Transverse colon (tissue), 4 donors: ENCODE measurements around the gene PRSS35. TPM values are rescaled to one million over a fixed set of nuclear protein-coding genes. Genes with fewer than 3 reads are reported as not detected.
"Not testable (repeated sequence)": the region's sequence is repeated elsewhere in the genome, so short reads cannot be mapped to it uniquely, and the experiment has no call there.

Experiments used
- DNase-seq: peaks from one replicate; pipeline ENCODE4 v3.0.0-alpha.2; 2019
- H3K27ac ChIP-seq, 4 donors: fragments of 200-600 bp; sonication (generic); 2 replicates each; pipeline ENCODE4 v1.5.1; 2016 to 2018; ENCODE audit warnings: inconsistent platforms in 4 of 4
- H3K27me3 ChIP-seq: fragments of 200-600 bp; sonication (generic); 2 replicates; pipeline ENCODE4 v1.5.1; 2017; ENCODE audit warnings: inconsistent platforms
- H3K36me3 ChIP-seq, 4 donors: fragments of 200-600 bp; sonication (generic); 2 replicates each; pipeline ENCODE4 v1.5.1; 2017 to 2019; ENCODE audit warnings: inconsistent platforms in 4 of 4
- H3K4me1 ChIP-seq, 4 donors: fragments of 200-600 bp; sonication (generic); 2 replicates each; pipeline ENCODE4 v1.5.1; 2017 to 2020; ENCODE audit warnings: inconsistent platforms in 4 of 4
- H3K4me3 ChIP-seq, 4 donors: fragments of 200-600 bp; sonication (generic); 1 replicate in 1 of 4; 2 replicates in 3 of 4; pipeline versions ENCODE4 v1.5.1 to v1.6.1; 2017 to 2019; ENCODE audit warnings: inconsistent platforms in 4 of 4
- H3K9me3 ChIP-seq, 2 donors: fragments of 200-600 bp; sonication (generic); 2 replicates each; pipeline ENCODE4 v1.5.1; 2017 to 2019; ENCODE audit warnings: inconsistent platforms in 2 of 2
- CTCF ChIP-seq, 5 experiments: fragments of 200-600 bp in 3 of 5; fragments of 450-650 bp in 2 of 5; sonication (generic) in 3 of 5; IDR thresholded peaks; 1 replicate in 2 of 5; 2 replicates in 3 of 5; pipeline ENCODE4 v1.5.1; 2016 to 2017; ENCODE audit warnings: antibody characterized with exemption in 5 of 5, inconsistent platforms in 3 of 5, mild to moderate bottlenecking in 2 of 5, moderate library complexity in 1 of 5
- EP300 ChIP-seq: sonication (generic); formaldehyde crosslinking; IDR thresholded peaks from one replicate; pipeline ENCODE4 v1.6.1; 2017; ENCODE audit warnings: antibody characterized with exemption, low read depth
- POLR2A ChIP-seq: fragments of 450-650 bp; IDR thresholded peaks from one replicate; pipeline ENCODE4 v1.6.1; 2016; ENCODE audit warnings: antibody characterized with exemption, mild to moderate bottlenecking, moderate library complexity
- POLR2AphosphoS5 ChIP-seq, 3 donors: sonication (generic); formaldehyde crosslinking; IDR thresholded peaks; one replicate each; pipeline ENCODE4 v1.6.1; 2016; ENCODE audit warnings: antibody characterized with exemption in 3 of 3
- WGBS, 2 donors: methylation state at CpG; one replicate each; pipeline ENCODE4 v1.1.5; 2018; ENCODE audit warnings: low coverage in 1 of 2; 5-methylcytosine and 5-hydroxymethylcytosine counted together
- in situ Hi-C, 4 donors: fragments of 200-750 bp; cut with MboI; loops; one replicate each; pipeline versions ENCODE4 v1.15.0 to v1.15.1; 2017; ENCODE audit warnings: low sequenced_read_pairs in 3 of 4, low pct_ligation_motif_present in 1 of 4, low pct_unique_long_range_greater_than_20kb in 1 of 4
- intact Hi-C: fragments of 100-400 bp; cut with DNase I; formaldehyde crosslinking; loops from one replicate; pipeline ENCODE4 v1.15.1; 2023; ENCODE audit warnings: low total_unique reads
- total RNA-seq, 4 donors: library from RNA; depleted of rRNA; stranded (reverse); fragments of >200 nt; gene quantifications; one replicate each; pipeline ENCODE4 v1.1.0, GENCODE V29; 2016

Gene PRSS35
- total RNA-seq, 4 donors from 2014 or later = not detected

- H3K9me3 ChIP-seq = no peaks in the 10 kb centered on the region
- 80 to 91% methylated on average over 1 of the region's 1 CpG for WGBS, 2 donors
- H3K27ac ChIP-seq = no peak overlapping the region
- TF ChIP-seq POLR2AphosphoS5 (IDR thresholded peaks at IDR 0.05) = no peak
- no peak for TF ChIP-seq POLR2A
- TF ChIP-seq CTCF (IDR thresholded peaks at IDR 0.05) = no peak
- no peak for TF ChIP-seq EP300
- intact Hi-C loops = no loop called here
- no peaks in the 10 kb centered on the region for H3K27me3 ChIP-seq
- DNase-seq = no peak
- no peak overlapping the region for H3K4me3 ChIP-seq
- H3K36me3 ChIP-seq = no peaks in the 10 kb centered on the region
- H3K4me1 ChIP-seq = no peaks in the 10 kb centered on the region
- in situ Hi-C loops = no loop called here
These were observed 31.9 kb upstream of the PRSS35 start for GRCh38 chr6:83480470-83480869.

GRCh38 chr6:83481938-83482337 lies 30.4 kb upstream of the PRSS35 start:
- H3K27ac ChIP-seq, H3K4me3 ChIP-seq, DNase-seq, H3K4me1 ChIP-seq, H3K9me3 ChIP-seq, intact Hi-C loops, H3K27me3 ChIP-seq, H3K36me3 ChIP-seq, in situ Hi-C loops: not testable (repeated sequence)
- 98 to 100% methylated on average over 1 of the region's 1 CpG for WGBS, 2 donors

GRCh38 chr6:83488448-83488847 lies 23.9 kb upstream of the PRSS35 start:
- intact Hi-C loops (no loop called here), in situ Hi-C loops (no loop called here)
- H3K4me3 ChIP-seq = no peak overlapping the region

GRCh38 chr6:83488861-83489260 lies 23.5 kb upstream of the PRSS35 start:
- Histone ChIP-seq H3K27ac (no peak overlapping the region), H3K27me3 (no peaks in the 10 kb centered on the region), H3K9me3 (no peaks in the 10 kb centered on the region), H3K4me3 (no peak overlapping the region), H3K4me1 (no peaks in the 10 kb centered on the region), H3K36me3 (no peaks in the 10 kb centered on the region)
- TF ChIP-seq EP300 (no peak), POLR2AphosphoS5 (IDR thresholded peaks at IDR 0.05) (no peak), CTCF (IDR thresholded peaks at IDR 0.05) (no peak)
- in situ Hi-C loops (no loop called here), intact Hi-C loops (no loop called here)
- DNase-seq = no peak
- WGBS, 2 donors = 33 to 81% methylated on average over 1 to 4 of the region's 4 CpGs

More at GRCh38 chr6:83488448-83488847, 23.9 kb upstream of the PRSS35 start:
- Histone ChIP-seq H3K27me3 (no peaks in the 10 kb centered on the region), H3K9me3 (no peaks in the 10 kb centered on the region), H3K27ac (no peak overlapping the region), H3K36me3 (no peaks in the 10 kb centered on the region), H3K4me1 (no peaks in the 10 kb centered on the region)
- TF ChIP-seq POLR2AphosphoS5 (IDR thresholded peaks at IDR 0.05) (no peak), EP300 (no peak), POLR2A (no peak), CTCF (IDR thresholded peaks at IDR 0.05) (no peak)
- WGBS, 2 donors = 50 to 63% methylated on average over 2 of the region's 2 CpGs
- DNase-seq = no peak

- WGBS, 2 donors = 62 to 94% methylated on average over 2 of the region's 2 CpGs
- Histone ChIP-seq H3K9me3 (no peaks in the 10 kb centered on the region), H3K27me3 (no peaks in the 10 kb centered on the region), H3K4me1 (no peaks in the 10 kb centered on the region), H3K27ac (no peak overlapping the region), H3K36me3 (no peaks in the 10 kb centered on the region), H3K4me3 (no peak overlapping the region)
- intact Hi-C loops = no loop called here
- no peak for TF ChIP-seq EP300
- no peak for TF ChIP-seq POLR2AphosphoS5 (IDR thresholded peaks at IDR 0.05)
- TF ChIP-seq CTCF (IDR thresholded peaks at IDR 0.05) = no peak
- TF ChIP-seq POLR2A = no peak
- DNase-seq = no peak
- in situ Hi-C loops = no loop called here
These were observed 22.0 kb upstream of the PRSS35 start for GRCh38 chr6:83490217-83490807.
